K562 (cell line): ENCODE measurements around the gene SAMD14. TPM values are rescaled to one million over a fixed set of nuclear protein-coding genes. Genes with fewer than 3 reads are reported as not detected.
A peak's percentile ranks its signal among the peaks of the same experiment; 100 is the strongest.

Experiments used
- BDP1 ChIP-seq: IDR thresholded peaks from 3 replicates; pipeline ENCODE4 v1.6.1; 2011; ENCODE audit not compliant: insufficient read length, insufficient read depth
- CSDE1 ChIP-seq, 2 experiments: fragments of 450-650 bp; IDR thresholded peaks; 2 replicates each; pipeline ENCODE4 v1.6.1; 2016; ENCODE audit warnings: mild to moderate bottlenecking in 1 of 2
- CTBP1 ChIP-seq: fragments of 450-650 bp; IDR thresholded peaks from 2 replicates; pipeline ENCODE4 v1.6.1; 2016; ENCODE audit warnings: borderline replicate concordance
- ERF ChIP-seq: fragments of 450-650 bp; formaldehyde crosslinking; IDR thresholded peaks from 2 replicates; pipeline ENCODE4 v1.4.0; 2020; ENCODE audit warnings: mild to moderate bottlenecking, mixed read lengths
- FOXJ2 ChIP-seq: fragments of 200-800 bp; sonication (Bioruptor generic); IDR thresholded peaks from 2 replicates; pipeline ENCODE4 v1.6.1; 2016; ENCODE audit warnings: missing genetic modification characterization, missing compliant biosample characterization
- FOXP4 ChIP-seq: sonication (generic); formaldehyde crosslinking; IDR thresholded peaks from 2 replicates; pipeline ENCODE4 v1.8.0; 2022; ENCODE audit warnings: mild to moderate bottlenecking, missing genetic modification reagents, borderline replicate concordance
- FUS ChIP-seq: fragments of 200-400 bp; formaldehyde crosslinking; optimal IDR thresholded peaks from 2 replicates; pipeline ENCODE3; 2017; ENCODE audit warnings: low read depth, low read length
- IRF1 ChIP-seq: sonication (generic); formaldehyde crosslinking; IDR thresholded peaks from 2 replicates; pipeline ENCODE4 v1.8.0; 2022; ENCODE audit warnings: missing genetic modification reagents, mild to moderate bottlenecking, borderline replicate concordance
- KLF6 ChIP-seq: fragments of 250-450 bp; sonication (Bioruptor Pico); IDR thresholded peaks from 2 replicates; pipeline ENCODE4 v1.4.0; 2020; ENCODE audit warnings: mild to moderate bottlenecking, moderate library complexity, borderline replicate concordance
- NELFE ChIP-seq: IDR thresholded peaks from 2 replicates; pipeline ENCODE4 v1.6.1; 2011; ENCODE audit warnings: mild to moderate bottlenecking; ENCODE audit not compliant: insufficient read depth, insufficient read length
- NFATC3 ChIP-seq: fragments of 450-650 bp; IDR thresholded peaks from 2 replicates; pipeline ENCODE4 v1.6.1; 2017; ENCODE audit warnings: mild to moderate bottlenecking
- NFIC ChIP-seq: fragments of 450-650 bp; IDR thresholded peaks from 2 replicates; pipeline ENCODE4 v1.6.1; 2017; ENCODE audit warnings: mild to moderate bottlenecking, inconsistent platforms
- SMARCC2 ChIP-seq: fragments of 450-650 bp; IDR thresholded peaks from 2 replicates; pipeline ENCODE4 v1.6.1; 2017; ENCODE audit warnings: antibody characterized with exemption, moderate library complexity, mild to moderate bottlenecking, low read depth
- SNAPC5 ChIP-seq: fragments of 250-450 bp; sonication (Bioruptor Pico); IDR thresholded peaks from 2 replicates; pipeline ENCODE4 v1.8.0; 2021; ENCODE audit warnings: moderate library complexity, mild to moderate bottlenecking, inconsistent platforms
- SP2 ChIP-seq: IDR thresholded peaks from 2 replicates; pipeline ENCODE4 v1.6.1; 2011; ENCODE audit warnings: mild to moderate bottlenecking, low read depth, low read length, moderate library complexity; ENCODE audit not compliant: poor library complexity, severe bottlenecking; ENCODE audit errors: extremely low read depth
- TCF7 ChIP-seq: sonication (generic); IDR thresholded peaks from 2 replicates; pipeline ENCODE4 v1.6.1; 2016; ENCODE audit warnings: antibody characterized with exemption, borderline replicate concordance
- ZFP36 ChIP-seq: fragments of 150-350 bp; IDR thresholded peaks from 2 replicates; pipeline ENCODE4 v1.6.1; 2018; ENCODE audit warnings: low read length, low read depth; ENCODE audit not compliant: partially characterized antibody
- ZNF175 ChIP-seq: fragments of 200-800 bp; sonication (Bioruptor generic); IDR thresholded peaks from 2 replicates; pipeline ENCODE4 v1.6.1; 2016; ENCODE audit warnings: low read depth, mild to moderate bottlenecking, missing genetic modification characterization, missing compliant biosample characterization
- ZNF232 ChIP-seq: sonication (generic); formaldehyde crosslinking; IDR thresholded peaks from 2 replicates; pipeline ENCODE4 v1.8.0; 2022; ENCODE audit warnings: mild to moderate bottlenecking, missing genetic modification reagents
- ZNF239 ChIP-seq: fragments of 250-450 bp; sonication (Bioruptor Pico); IDR thresholded peaks from 2 replicates; pipeline ENCODE4 v1.4.0; 2020; ENCODE audit warnings: mild to moderate bottlenecking
- ZNF511 ChIP-seq: sonication (generic); formaldehyde crosslinking; IDR thresholded peaks from 2 replicates; pipeline ENCODE4 v1.8.0; 2022; ENCODE audit warnings: mild to moderate bottlenecking, missing genetic modification reagents
- ZSCAN29 ChIP-seq: fragments of 450-650 bp; IDR thresholded peaks from 2 replicates; pipeline ENCODE4 v1.6.1; 2017
- polyA plus RNA-seq, 8 experiments: library from polyadenylated mRNA; depleted of rRNA in 4 of 8; stranded (reverse) in 5 of 8; unstranded in 3 of 8; fragments of >200 nt; fragmentation: Nextera tagmentation in 2 of 8; fragmentation: Illumina TruSeq in 1 of 8; extraction: Ambion mirVana in 2 of 8; extraction: Trizol in 1 of 8; gene quantifications; 2 replicates each; pipeline versions ENCODE4 v1.2.1 to v1.2.3, GENCODE V29; 2011 to 2014; ENCODE audit warnings: inconsistent platforms in 1 of 8, missing spikeins in 1 of 8
- total RNA-seq, 7 experiments: library from RNA; depleted of rRNA in 6 of 7; stranded (reverse); fragments of >200 nt in 6 of 7; fragmentation: Illumina TruSeq in 2 of 7; extraction: Trizol in 2 of 7; gene quantifications; 2 replicates each; pipeline versions ENCODE4 v1.2.1 to v1.2.3, GENCODE V29; 2011 to 2021; ENCODE audit warnings: low replicate concordance in 1 of 7
- TF ChIP-seq, protein P1 (sequence below): sonication (generic); formaldehyde crosslinking; IDR thresholded peaks from 2 replicates; pipeline ENCODE4 v1.8.1; 2022; ENCODE audit warnings: missing genetic modification reagents

The SAMD14 gene
- total and polyA plus RNA-seq, 9 of the 15 experiments (the other 6 are each of a cell fraction or from before 2014, with no cell fraction given), result 0.04 to 0.07 TPM; not detected in 7

DNA sequence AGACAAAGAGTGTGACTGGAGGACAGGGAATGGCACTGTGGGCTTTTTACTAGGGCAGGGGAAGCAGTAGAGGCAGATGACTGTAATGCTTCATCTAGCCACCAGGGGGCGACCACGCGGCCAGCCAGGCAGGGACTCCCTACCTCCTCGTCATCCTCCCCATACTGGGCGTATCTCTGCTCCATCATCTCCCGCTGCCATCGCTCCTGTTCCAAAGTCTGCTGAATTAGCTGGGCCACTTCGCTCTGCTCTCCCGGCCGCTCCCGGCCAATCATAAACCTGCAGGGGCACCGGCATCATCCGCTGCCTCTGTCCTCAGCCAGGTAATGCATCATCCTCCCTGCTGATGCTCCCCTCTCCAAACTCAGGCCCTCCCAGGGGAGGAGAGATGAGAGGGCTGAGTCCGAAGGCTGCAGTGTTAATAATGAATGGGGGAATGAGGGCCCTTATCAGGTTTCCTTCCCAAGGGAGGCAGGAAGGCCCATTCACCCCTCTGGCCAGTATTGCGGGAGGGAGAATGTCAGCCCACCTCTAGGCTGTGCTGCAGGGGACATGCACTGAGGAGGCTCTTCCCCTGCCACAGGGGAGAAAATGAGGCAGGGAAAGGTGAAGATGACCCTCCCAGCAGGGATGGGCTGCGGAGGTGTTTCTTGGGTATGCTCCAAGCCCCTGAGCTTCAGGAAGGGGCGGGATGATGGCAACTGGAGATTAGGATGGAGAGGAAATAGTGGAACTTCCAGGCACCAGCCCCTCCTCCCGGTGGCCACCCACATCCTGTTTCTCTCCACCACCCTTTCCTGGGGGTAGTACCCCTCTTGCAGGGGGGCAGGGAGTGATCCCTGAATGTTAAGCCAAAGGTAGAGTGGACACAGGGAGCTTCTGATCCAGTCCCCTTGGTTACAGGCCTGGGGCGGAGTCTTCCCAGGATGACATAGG is 10.3 kb upstream of the SAMD14 start (continued):
- TF ChIP-seq FOXP4 (CRISPR knock-in tag), result no peak
- peak; percentile 93; the same call in 1 of the 2 replicates for TF ChIP-seq CTBP1
- no peak for TF ChIP-seq SP2
- TF ChIP-seq SMARCC2, result no peak
- TF ChIP-seq TCF7, result no peak
- no peak for TF ChIP-seq CSDE1 (IDR thresholded peaks at IDR 0.05)
- no peak for TF ChIP-seq NFIC
- TF ChIP-seq SNAPC5, result no peak
- TF ChIP-seq KLF6, result 0 out of 2 replicates have a peak, but pooled peaks have one; percentile 41
- no peak for TF ChIP-seq FOXJ2
- TF ChIP-seq ZNF232 (CRISPR knock-in tag), result no peak
- TF ChIP-seq BDP1, result no peak
- no peak for TF ChIP-seq ZSCAN29
- TF ChIP-seq, protein P1, sequence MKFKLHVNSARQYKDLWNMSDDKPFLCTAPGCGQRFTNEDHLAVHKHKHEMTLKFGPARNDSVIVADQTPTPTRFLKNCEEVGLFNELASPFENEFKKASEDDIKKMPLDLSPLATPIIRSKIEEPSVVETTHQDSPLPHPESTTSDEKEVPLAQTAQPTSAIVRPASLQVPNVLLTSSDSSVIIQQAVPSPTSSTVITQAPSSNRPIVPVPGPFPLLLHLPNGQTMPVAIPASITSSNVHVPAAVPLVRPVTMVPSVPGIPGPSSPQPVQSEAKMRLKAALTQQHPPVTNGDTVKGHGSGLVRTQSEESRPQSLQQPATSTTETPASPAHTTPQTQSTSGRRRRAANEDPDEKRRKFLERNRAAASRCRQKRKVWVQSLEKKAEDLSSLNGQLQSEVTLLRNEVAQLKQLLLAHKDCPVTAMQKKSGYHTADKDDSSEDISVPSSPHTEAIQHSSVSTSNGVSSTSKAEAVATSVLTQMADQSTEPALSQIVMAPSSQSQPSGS (CRISPR knock-in tag), result no peak
- TF ChIP-seq ERF, result no peak
- no peak for TF ChIP-seq IRF1 (CRISPR knock-in tag)
- no peak for TF ChIP-seq NFATC3
- TF ChIP-seq FUS, result no peak
- TF ChIP-seq ZNF511 (CRISPR knock-in tag), result no peak
- no peak for TF ChIP-seq ZNF175 (CRISPR knock-in tag)
- TF ChIP-seq NELFE, result no peak
- no peak for TF ChIP-seq ZNF239 (CRISPR knock-in tag)
- TF ChIP-seq ZFP36, result peak; percentile 31
